Left ventricle myocardium inferior (tissue), 1 donor: ENCODE data around the gene BCAT1. TPM values are rescaled to one million over a fixed set of nuclear protein-coding genes. Genes with fewer than 3 reads are reported as not detected.

Source experiments
- DNase-seq: peaks from one replicate; pipeline ENCODE4 v3.0.0-alpha.2; 2020
- H3K27ac ChIP-seq: fragments of 200-600 bp; replicated peaks from 2 replicates; pipeline ENCODE4 v1.8.0; 2021
- H3K27me3 ChIP-seq: fragments of 200-600 bp; 2 replicates; pipeline ENCODE4 v1.8.0; 2021; ENCODE audit warnings: low read depth
- H3K36me3 ChIP-seq: fragments of 200-600 bp; 2 replicates; pipeline ENCODE4 v1.8.0; 2021
- H3K4me1 ChIP-seq: fragments of 200-600 bp; 2 replicates; pipeline ENCODE4 v1.8.0; 2021
- H3K4me3 ChIP-seq: fragments of 200-600 bp; 2 replicates; pipeline ENCODE4 v1.8.0; 2021; ENCODE audit warnings: mild to moderate bottlenecking, moderate library complexity
- H3K9me3 ChIP-seq: fragments of 200-600 bp; replicated peaks from 2 replicates; pipeline ENCODE4 v1.8.0; 2021
- CTCF ChIP-seq: fragments of 200-600 bp; IDR thresholded peaks from 2 replicates; pipeline ENCODE4 v1.8.0; 2021; ENCODE audit warnings: antibody characterized with exemption, mild to moderate bottlenecking, borderline replicate concordance
- intact Hi-C: fragments of 100-400 bp; cut with micrococcal nuclease; formaldehyde crosslinking; loops from one replicate; pipeline ENCODE4 v1.11.0; 2022
- total RNA-seq: library from RNA; stranded (reverse); fragmentation: NEBNext Ultra II Directional; extraction: Animal tissue kit (Norgen Biotek cat#: 25700); gene quantifications from one replicate; pipeline ENCODE4 v1.2.1, GENCODE V29; 2021
- donor health status: DM: no; HTN: yes; CAD: no; lungs with severe emphysema.

The BCAT1 gene
- total RNA-seq, 1 donor from 2014 or later = 4.3 TPM

DNA sequence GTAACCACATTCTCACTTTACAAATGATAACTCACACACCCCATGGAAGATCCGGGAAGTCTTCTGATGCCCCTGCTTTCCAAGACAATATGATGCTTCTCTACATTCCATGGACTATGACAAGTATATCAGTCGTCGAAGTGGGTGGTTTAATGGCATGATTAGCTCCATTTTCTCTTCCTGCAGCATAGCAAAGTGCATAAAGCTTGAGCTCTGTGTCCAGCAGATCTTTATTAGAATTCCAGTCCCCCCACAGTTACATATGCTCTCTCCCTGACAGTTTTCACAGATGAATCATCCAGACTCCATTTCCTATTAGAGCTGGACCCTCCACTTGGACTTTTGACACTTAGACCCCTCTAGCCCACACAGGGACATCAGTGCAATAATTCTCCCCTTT lies 174.9 kb downstream of the BCAT1 start:
- Histone ChIP-seq H3K9me3 (no peaks in the 10 kb centered on the region), H3K27me3 (no peaks in the 10 kb centered on the region), H3K27ac (no peak overlapping the region), H3K4me1 (no peaks in the 10 kb centered on the region), H3K4me3 (no peak overlapping the region), H3K36me3 (no peaks in the 10 kb centered on the region)
- intact Hi-C loops = no loop called here
- no peak for DNase-seq
- no peak for TF ChIP-seq CTCF

GRCh38 chr12:24772813-24773212 lies 176.1 kb downstream of the BCAT1 start:
- DNase-seq = no peak
- no peak overlapping the region for H3K27ac ChIP-seq
- H3K4me1 ChIP-seq = no peaks in the 10 kb centered on the region
- H3K27me3 ChIP-seq = no peaks in the 10 kb centered on the region
- no peak overlapping the region for H3K4me3 ChIP-seq
- peaks cover 4% of the 10 kb centered on the region for H3K9me3 ChIP-seq
- intact Hi-C loops = no loop called here
- TF ChIP-seq CTCF = no peak
- no peaks in the 10 kb centered on the region for H3K36me3 ChIP-seq

DNA sequence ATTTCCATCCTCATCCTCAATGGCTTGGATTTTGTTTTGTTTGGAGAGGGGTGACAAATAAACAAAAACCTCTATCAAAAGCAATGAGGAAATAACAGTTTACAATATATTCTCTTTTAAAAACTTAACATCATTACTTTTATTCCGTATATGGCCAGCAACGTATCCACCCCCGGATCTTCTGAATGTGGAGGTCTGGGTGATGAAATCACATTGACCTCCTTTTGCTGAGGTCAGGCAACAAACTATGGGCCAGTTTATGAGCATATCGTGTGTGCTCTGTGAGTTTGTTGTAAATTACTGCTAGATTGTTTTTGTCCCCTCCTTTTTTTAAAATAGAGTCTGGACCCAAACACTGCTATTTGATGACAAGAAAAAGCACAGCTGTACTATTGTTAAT lies 178.1 kb downstream of the BCAT1 start:
- DNase-seq = no peak
- TF ChIP-seq CTCF = no peak
- intact Hi-C loops = no loop called here
- H3K36me3 ChIP-seq = no peaks in the 10 kb centered on the region
- no peak overlapping the region for H3K27ac ChIP-seq
- H3K27me3 ChIP-seq = no peaks in the 10 kb centered on the region
- peaks cover 18% of the 10 kb centered on the region for H3K9me3 ChIP-seq
- no peaks in the 10 kb centered on the region for H3K4me1 ChIP-seq
- no peak overlapping the region for H3K4me3 ChIP-seq

GRCh38 chr12:24770334-24770733 lies 178.6 kb downstream of the BCAT1 start:
- TF ChIP-seq CTCF = no peak
- no peaks in the 10 kb centered on the region for H3K36me3 ChIP-seq
- H3K9me3 ChIP-seq = peaks cover 18% of the 10 kb centered on the region
- intact Hi-C loops = no loop called here
- H3K4me1 ChIP-seq = no peaks in the 10 kb centered on the region
- no peaks in the 10 kb centered on the region for H3K27me3 ChIP-seq
- no peak for DNase-seq
- H3K27ac ChIP-seq = no peak overlapping the region
- no peak overlapping the region for H3K4me3 ChIP-seq

DNA sequence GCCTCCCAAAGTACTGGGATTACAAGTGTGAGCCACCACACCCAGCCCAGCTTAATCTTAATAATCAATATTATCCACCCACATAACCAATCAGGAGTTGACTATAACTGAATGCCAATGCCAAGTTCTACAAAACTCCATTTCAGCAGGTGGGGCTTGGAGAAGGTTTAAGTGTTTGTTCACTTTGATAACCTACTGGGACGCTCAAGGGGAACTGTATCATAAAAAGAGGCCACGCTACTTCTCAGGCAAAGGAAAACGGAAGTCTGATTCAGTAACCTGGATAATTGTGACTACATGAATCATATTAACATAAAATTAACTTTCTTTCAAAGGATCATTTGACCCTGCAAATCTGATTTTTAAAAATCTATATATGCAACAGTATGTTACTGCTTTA lies 179.2 kb downstream of the BCAT1 start:
- H3K4me1 ChIP-seq = no peaks in the 10 kb centered on the region
- intact Hi-C loops = no loop called here
- TF ChIP-seq CTCF = no peak

GRCh38 chr12:24768415-24768814 lies 180.5 kb downstream of the BCAT1 start:
- Histone ChIP-seq H3K4me1 (no peaks in the 10 kb centered on the region), H3K36me3 (no peaks in the 10 kb centered on the region), H3K9me3 (peaks cover 18% of the 10 kb centered on the region), H3K4me3 (no peak overlapping the region), H3K27ac (no peak overlapping the region), H3K27me3 (no peaks in the 10 kb centered on the region)
- DNase-seq = no peak
- intact Hi-C loops = no loop called here
- TF ChIP-seq CTCF = no peak

More for the DNA sequence above, 179.2 kb downstream of the BCAT1 start:
- Histone ChIP-seq H3K27me3 (no peaks in the 10 kb centered on the region), H3K36me3 (no peaks in the 10 kb centered on the region), H3K9me3 (peaks cover 18% of the 10 kb centered on the region), H3K4me3 (no peak overlapping the region), H3K27ac (no peak overlapping the region)
- no peak for DNase-seq
